Upper lobe of left lung (tissue), 4 donors: ENCODE data around the gene FSHB.

Experiments used
- CTCF ChIP-seq, 6 experiments: fragments of 450-650 bp in 4 of 6; fragments of 200-600 bp in 2 of 6; sonication (generic) in 2 of 6; IDR thresholded peaks; one replicate each; pipeline ENCODE4 v1.5.1; 2016 to 2019; ENCODE audit warnings: antibody characterized with exemption in 6 of 6
- EP300 ChIP-seq, 4 donors: sonication (generic); formaldehyde crosslinking; IDR thresholded peaks; one replicate each; pipeline ENCODE4 v1.5.1; 2017; ENCODE audit warnings: antibody characterized with exemption in 4 of 4, control low read depth in 2 of 4
- POLR2AphosphoS5 ChIP-seq, 2 donors: sonication (generic); formaldehyde crosslinking; IDR thresholded peaks; one replicate each; pipeline ENCODE4 v1.5.1; 2017; ENCODE audit warnings: antibody characterized with exemption in 2 of 2

- TF ChIP-seq EP300 (IDR thresholded peaks at IDR 0.05) (no peak), POLR2AphosphoS5 (IDR thresholded peaks at IDR 0.05) (no peak), CTCF (IDR thresholded peaks at IDR 0.05) (no peak)
These were observed 24.4 kb upstream of the FSHB start for GRCh38 chr11:30206249-30206996.
